HL-60 (cell line): ENCODE measurements around the gene KLHL42.

Experiments used
- CTCF ChIP-seq: IDR thresholded peaks from one replicate; pipeline ENCODE4 v1.5.1; 2011; ENCODE audit warnings: low read length, control low read depth, inconsistent platforms; ENCODE audit not compliant: insufficient read depth
- POLR2AphosphoS5 ChIP-seq: IDR thresholded peaks from 2 replicates; pipeline ENCODE4 v1.6.1; 2012; ENCODE audit warnings: low read depth
- REST ChIP-seq: IDR thresholded peaks from 2 replicates; pipeline ENCODE4 v1.6.1; 2012; ENCODE audit warnings: low read depth; ENCODE audit not compliant: insufficient replicate concordance
- SPI1 ChIP-seq: IDR thresholded peaks from 2 replicates; pipeline ENCODE4 v1.6.1; 2012; ENCODE audit warnings: low read depth, mild to moderate bottlenecking, borderline replicate concordance

GRCh38 chr12:27812502-27812901, 32.5 kb downstream of the KLHL42 start:
- TF ChIP-seq CTCF (no peak), REST (no peak), POLR2AphosphoS5 (no peak), SPI1 (no peak)
